HepG2 (cell line): ENCODE data around the gene BTBD7.

ENCODE experiments used
- ATAD3A ChIP-seq: sonication (generic); formaldehyde crosslinking; IDR thresholded peaks from 2 replicates; pipeline ENCODE4 v1.4.0; 2020; ENCODE audit warnings: missing genetic modification reagents
- CREB1 ChIP-seq, 2 experiments: fragments of 450-650 bp in 1 of 2; IDR thresholded peaks; 2 replicates each; pipeline ENCODE4 v1.6.1; 2016 to 2017; ENCODE audit warnings: control low read depth in 1 of 2, mild to moderate bottlenecking in 1 of 2, missing compliant biosample characterization in 1 of 2, missing genetic modification characterization in 1 of 2
- CTCF ChIP-seq: sonication (generic); formaldehyde crosslinking; IDR thresholded peaks from 2 replicates; pipeline ENCODE4 v1.5.0; 2020; ENCODE audit warnings: mild to moderate bottlenecking, missing genetic modification reagents, moderate library complexity
- POLR2AphosphoS5 ChIP-seq: IDR thresholded peaks from 2 replicates; pipeline ENCODE4 v1.6.1; 2012; ENCODE audit warnings: low read depth, low read length
- SIN3A ChIP-seq: IDR thresholded peaks from 2 replicates; pipeline ENCODE4 v1.6.1; 2011; ENCODE audit warnings: low read depth, mild to moderate bottlenecking, control low read depth, low read length, borderline replicate concordance
- SP2 ChIP-seq: sonication (generic); formaldehyde crosslinking; IDR thresholded peaks from 2 replicates; pipeline ENCODE4 v1.5.1; 2020; ENCODE audit warnings: mild to moderate bottlenecking, missing genetic modification reagents
- ZNF382 ChIP-seq: sonication (generic); formaldehyde crosslinking; IDR thresholded peaks from 2 replicates; pipeline ENCODE4 v1.5.0; 2020; ENCODE audit warnings: missing genetic modification reagents, mild to moderate bottlenecking, borderline replicate concordance
- ZNF468 ChIP-seq: sonication (generic); formaldehyde crosslinking; IDR thresholded peaks from 2 replicates; pipeline ENCODE4 v1.8.0; 2022; ENCODE audit warnings: mild to moderate bottlenecking, moderate library complexity, missing genetic modification reagents
- ZNF589 ChIP-seq: sonication (generic); formaldehyde crosslinking; conservative IDR thresholded peaks from 2 replicates; pipeline ENCODE4 v1.8.0; 2022; ENCODE audit warnings: mild to moderate bottlenecking, moderate library complexity, missing genetic modification reagents

GRCh38 chr14:93305725-93306418 lies 27.0 kb downstream of the BTBD7 start:
- TF ChIP-seq ZNF468: no peak
- no peak for TF ChIP-seq ZNF589 (CRISPR knock-in tag)
- no peak for TF ChIP-seq ATAD3A (CRISPR knock-in tag)
- TF ChIP-seq CTCF (CRISPR knock-in tag): no peak
- TF ChIP-seq CREB1 (IDR thresholded peaks at IDR 0.05): no peak
- no peak for TF ChIP-seq CREB1 (CRISPR knock-in tag; IDR thresholded peaks at IDR 0.05)
- no peak for TF ChIP-seq SP2
- TF ChIP-seq ZNF382 (CRISPR knock-in tag): no peak
- no peak for TF ChIP-seq SIN3A
- no peak for TF ChIP-seq POLR2AphosphoS5
